HEK293T (cell line): Measurements from ENCODE around the gene ERN1.
"Not testable (repeated sequence)": the region's sequence is repeated elsewhere in the genome, so short reads cannot be mapped to it uniquely, and the experiment has no call there.

Experiments
- ARNT ChIP-seq: fragments of 450-650 bp; IDR thresholded peaks from 2 replicates; pipeline ENCODE4 v1.6.1; 2017; ENCODE audit warnings: mild to moderate bottlenecking
- BHLHE40 ChIP-seq: fragments of 450-650 bp; IDR thresholded peaks from 2 replicates; pipeline ENCODE4 v1.6.1; 2016; ENCODE audit warnings: mild to moderate bottlenecking, moderate library complexity, borderline replicate concordance
- ELF4 ChIP-seq: fragments of 450-650 bp; IDR thresholded peaks from 2 replicates; pipeline ENCODE4 v1.6.1; 2017; ENCODE audit warnings: antibody characterized with exemption
- FOXK2 ChIP-seq: fragments of 450-650 bp; IDR thresholded peaks from 2 replicates; pipeline ENCODE4 v1.6.1; 2016; ENCODE audit warnings: mild to moderate bottlenecking
- FOXM1 ChIP-seq: fragments of 450-650 bp; IDR thresholded peaks from 2 replicates; pipeline ENCODE4 v1.6.1; 2017; ENCODE audit warnings: mild to moderate bottlenecking, borderline replicate concordance
- LEF1 ChIP-seq: fragments of 450-650 bp; IDR thresholded peaks from 2 replicates; pipeline ENCODE4 v1.6.1; 2017; ENCODE audit warnings: mild to moderate bottlenecking, borderline replicate concordance
- SP1 ChIP-seq: fragments of 450-650 bp; IDR thresholded peaks from 2 replicates; pipeline ENCODE4 v1.6.1; 2017
- SUZ12 ChIP-seq: fragments of 450-650 bp; IDR thresholded peaks from 2 replicates; pipeline ENCODE4 v1.6.1; 2016; ENCODE audit warnings: mild to moderate bottlenecking

DNA sequence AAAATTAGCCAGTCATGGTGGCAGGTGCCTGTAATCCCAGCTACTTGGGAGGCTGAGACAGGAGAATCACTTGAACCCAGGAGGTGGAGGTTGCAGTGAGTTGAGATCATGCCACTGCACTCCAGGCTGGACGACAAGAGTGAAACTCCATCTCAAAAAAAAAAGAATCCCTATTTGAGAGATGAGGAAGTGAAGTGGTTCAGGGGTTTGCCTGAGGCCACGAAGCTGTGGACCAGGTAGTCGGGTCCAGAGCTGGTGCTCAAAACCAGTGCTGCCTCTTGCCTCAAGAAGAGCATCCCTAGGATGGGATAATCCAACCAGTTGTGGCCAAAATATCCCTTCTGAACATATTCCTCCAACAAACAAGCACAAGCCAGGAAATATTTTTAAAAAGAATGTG lies 37.7 kb upstream of the ERN1 start:
- not testable (repeated sequence) for TF ChIP-seq SUZ12, FOXM1, FOXK2, ELF4, SP1, BHLHE40, ARNT, LEF1
